ENCODE results near the gene GABRQ. TPM values are rescaled to one million over a fixed set of nuclear protein-coding genes. Genes with fewer than 3 reads are reported as not detected.
"Not testable (repeated sequence)": the region's sequence is repeated elsewhere in the genome, so short reads cannot be mapped to it uniquely, and the experiment has no call there.

Gene GABRQ
- total RNA-seq, 5 donors from 2014 or later (not counting 1 experiment from before 2014, with no cell fraction given): not detected

- DNase-seq; H3K4me3 Mint-ChIP-seq; H3K9me3 Mint-ChIP-seq; H3K27ac Mint-ChIP-seq; H3K36me3 ChIP-seq (ENCODE audit: control insufficient read depth in 2 of 2, extremely low read depth in 1 of 2, insufficient read depth in 1 of 2, low read length in 1 of 2); H3K9me3 ChIP-seq; H3K27me3 Mint-ChIP-seq; H3K27ac ChIP-seq (ENCODE audit: low read length); ATAC-seq (replicated peaks in 1 of 4); H3K4me1 Mint-ChIP-seq; H3K36me3 Mint-ChIP-seq; POLR2A ChIA-PET; H3K4me1 ChIP-seq (ENCODE audit: control insufficient read depth in 1 of 2, extremely low read depth in 1 of 2, insufficient read depth in 2 of 2, low read length in 2 of 2); H3K27me3 ChIP-seq (replicated peaks in 1 of 2; ENCODE audit: control insufficient read depth in 2 of 2, extremely low read depth in 1 of 2, insufficient read depth in 2 of 2, low read length in 1 of 2); CTCF ChIA-PET; H3K4me3 ChIP-seq (ENCODE audit: control insufficient read depth in 1 of 2, extremely low read depth in 1 of 2, low read length in 1 of 2): not testable (repeated sequence)
- WGBS (ENCODE audit: insufficient coverage): no CpG with 5 or more reads among the region's 34 CpGs
Measured at GRCh38 chrX:152697952-152698931, 60.5 kb downstream of the GABRQ start, which contains the start of gene MAGEA3. TSS of gene MAGEA3 (plus strand) at chrX:152698794. CDS start at chrX:152700833, 2,039 bp downstream.

- H3K27ac ChIP-seq (ENCODE audit: low read length); H3K36me3 Mint-ChIP-seq; H3K4me1 ChIP-seq (ENCODE audit: control insufficient read depth in 1 of 2, extremely low read depth in 1 of 2, insufficient read depth in 2 of 2, low read length in 2 of 2); H3K4me3 Mint-ChIP-seq; H3K27me3 ChIP-seq (replicated peaks in 1 of 2; ENCODE audit: control insufficient read depth in 2 of 2, extremely low read depth in 1 of 2, insufficient read depth in 2 of 2, low read length in 1 of 2); CTCF ChIA-PET; H3K4me3 ChIP-seq (ENCODE audit: control insufficient read depth in 1 of 2, extremely low read depth in 1 of 2, low read length in 1 of 2); H3K4me1 Mint-ChIP-seq; H3K36me3 ChIP-seq (ENCODE audit: control insufficient read depth in 2 of 2, extremely low read depth in 1 of 2, insufficient read depth in 1 of 2, low read length in 1 of 2); POLR2A ChIA-PET; DNase-seq; H3K9me3 ChIP-seq; H3K27ac Mint-ChIP-seq; H3K27me3 Mint-ChIP-seq; ATAC-seq (replicated peaks in 1 of 4); H3K9me3 Mint-ChIP-seq: not testable (repeated sequence)
- no CpG with 5 or more reads among the region's 5 CpGs for WGBS (ENCODE audit: insufficient coverage)
Measured at GRCh38 chrX:152700390-152700789, 62.7 kb downstream of the GABRQ start.

DNA sequence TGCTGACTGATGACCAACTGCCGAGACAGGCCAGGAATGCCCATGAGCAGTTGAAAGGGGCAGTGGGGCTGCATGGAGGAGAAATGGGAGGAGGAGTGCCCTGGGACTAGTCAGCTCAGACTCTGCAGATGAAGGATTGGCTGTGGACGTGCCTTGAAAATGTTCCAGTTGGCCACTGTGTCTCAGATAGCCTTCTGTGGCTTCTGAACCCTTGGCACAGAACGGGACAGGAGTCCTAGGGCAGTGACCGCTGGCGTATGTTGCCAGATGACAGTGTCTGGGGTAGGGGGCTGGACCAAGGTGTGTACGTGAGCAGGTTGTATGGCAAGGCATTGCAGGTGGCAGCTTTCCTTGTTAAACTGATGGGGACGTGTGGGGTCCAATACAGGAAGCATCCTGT lies 68.8 kb downstream of the GABRQ start:
- H3K27ac ChIP-seq (ENCODE audit: low read length); H3K4me1 Mint-ChIP-seq; H3K36me3 ChIP-seq (ENCODE audit: control insufficient read depth in 2 of 2, extremely low read depth in 1 of 2, insufficient read depth in 1 of 2, low read length in 1 of 2); H3K4me3 ChIP-seq (ENCODE audit: control insufficient read depth in 1 of 2, extremely low read depth in 1 of 2, low read length in 1 of 2); H3K9me3 Mint-ChIP-seq; H3K27me3 Mint-ChIP-seq; H3K9me3 ChIP-seq; H3K27ac Mint-ChIP-seq; H3K36me3 Mint-ChIP-seq; CTCF ChIA-PET; ATAC-seq (replicated peaks in 1 of 4); H3K27me3 ChIP-seq (replicated peaks in 1 of 2; ENCODE audit: control insufficient read depth in 2 of 2, extremely low read depth in 1 of 2, insufficient read depth in 2 of 2, low read length in 1 of 2); DNase-seq; H3K4me3 Mint-ChIP-seq; POLR2A ChIA-PET; H3K4me1 ChIP-seq (ENCODE audit: control insufficient read depth in 1 of 2, extremely low read depth in 1 of 2, insufficient read depth in 2 of 2, low read length in 2 of 2): not testable (repeated sequence)
- no CpG with 5 or more reads among the region's 7 CpGs for WGBS (ENCODE audit: insufficient coverage)

Other genes with a start within 250 kb of the GABRQ start
- not detected for gene GABRA3, start 186.6 kb upstream of the GABRQ start, total RNA-seq
- under 1 TPM in 2 of 5 donors, not detected in 3; 0.28 to 0.33 TPM for gene MAGEA3, start 60.9 kb downstream of the GABRQ start, total RNA-seq
- gene CSAG2, start 71.4 kb downstream of the GABRQ start, total RNA-seq: not detected
- not detected for gene MAGEA2B, start 76.7 kb downstream of the GABRQ start, total RNA-seq
- gene CSAG1, start 95.8 kb downstream of the GABRQ start, total RNA-seq: not detected
- gene MAGEA12, start 95.9 kb downstream of the GABRQ start, total RNA-seq: under 1 TPM in 1 of 5 donors, not detected in 4; 0.13 TPM
- under 1 TPM in 1 of 5 donors, not detected in 4; 0.19 TPM for gene MAGEA2, start 115.9 kb downstream of the GABRQ start, total RNA-seq
- not detected for gene CSAG3, start 121.3 kb downstream of the GABRQ start, total RNA-seq
- gene MAGEA6, start 131.8 kb downstream of the GABRQ start, total RNA-seq: under 1 TPM in 1 of 5 donors, not detected in 4; 0.15 TPM
- gene CETN2, start 192.9 kb downstream of the GABRQ start, total RNA-seq: 1 to 10 TPM; 6.5 to 7.6 (median 6.9) TPM
- gene NSDHL, start 193.2 kb downstream of the GABRQ start, total RNA-seq: 1 to 10 TPM; 3.1 to 8.1 (median 7.1) TPM